ENCODE data around the gene CHMP4B.

- TF ChIP-seq CTCF (IDR thresholded peaks at IDR 0.05; ENCODE audit: low read depth, low read length, poor library complexity, severe bottlenecking) (no peak), EZH2phosphoT487 (IDR thresholded peaks at IDR 0.05; ENCODE audit: borderline replicate concordance, low read length) (no peak)
Observed at GRCh38 chr20:33824852-33825251, 13.7 kb downstream of the CHMP4B start.
